IMR-90 (cell line): ENCODE data around the gene RIMBP2. TPM values are rescaled to one million over a fixed set of nuclear protein-coding genes. Genes with fewer than 3 reads are reported as not detected.

Source experiments
- ATAC-seq: fragments of 200-7000 bp; cut with Tn5 transposase; 2 replicates; pipeline ENCODE4 v1.9.1; 2020; ENCODE audit warnings: low read depth, mild to moderate bottlenecking, moderate library complexity
- BruUV-seq: library from RNA; stranded (reverse); fragments of 400-500 nt; replicated peaks from 2 replicates; lab custom pipeline; 2021; lab: Mats Ljungman, UMichigan
- CTCF ChIA-PET: fragments of 300-600 bp; formaldehyde crosslinking; extraction: SDS; loops from one replicate; lab custom pipeline; 2021; ENCODE audit warnings: antibody characterized with exemption; lab: Yijun Ruan, JAX
- POLR2A ChIA-PET: fragments of 300-600 bp; sonication (Branson Sonifier 250); formaldehyde crosslinking; loops from one replicate; lab custom pipeline; 2022; ENCODE audit warnings: antibody characterized with exemption; ENCODE audit not compliant: unreplicated experiment; lab: Charles Lee
- DNase-seq: peaks from one replicate; pipeline ENCODE4 v3.0.0; 2013
- H2AFZ ChIP-seq: replicated peaks from 2 replicates; pipeline ENCODE3; 2013; ENCODE audit warnings: low read length, mild to moderate bottlenecking; ENCODE audit not compliant: poor library complexity
- H2AK5ac ChIP-seq: 2 replicates; pipeline ENCODE4 v1.6.1; 2013; ENCODE audit warnings: low read depth, low read length, inconsistent platforms
- H2AK9ac ChIP-seq: replicated peaks from 2 replicates; pipeline ENCODE3; 2013; ENCODE audit warnings: mild to moderate bottlenecking, low read depth, low read length, moderate library complexity; ENCODE audit not compliant: poor library complexity
- H2BK120ac ChIP-seq: 2 replicates; pipeline ENCODE4 v1.6.1; 2013; ENCODE audit warnings: low read depth, low read length, inconsistent platforms
- H2BK15ac ChIP-seq: 3 replicates; pipeline ENCODE4 v1.6.1; 2013; ENCODE audit warnings: low read depth, low read length, inconsistent platforms
- H2BK20ac ChIP-seq: 2 replicates; pipeline ENCODE4 v1.6.1; 2013; ENCODE audit warnings: low read depth, mild to moderate bottlenecking, inconsistent platforms, low read length, moderate library complexity
- H2BK5ac ChIP-seq: 2 replicates; pipeline ENCODE4 v1.6.1; 2013; ENCODE audit warnings: mild to moderate bottlenecking, low read depth, low read length, inconsistent platforms; ENCODE audit not compliant: poor library complexity, severe bottlenecking
- H3K14ac ChIP-seq: replicated peaks from 2 replicates; pipeline ENCODE4 v1.6.1; 2013; ENCODE audit warnings: low read depth, low read length, inconsistent platforms
- H3K18ac ChIP-seq: 2 replicates; pipeline ENCODE4 v1.6.1; 2013; ENCODE audit warnings: low read depth, low read length, control low read depth
- H3K23ac ChIP-seq: 2 replicates; pipeline ENCODE4 v1.6.1; 2013; ENCODE audit warnings: low read depth, low read length, inconsistent platforms
- H3K27ac ChIP-seq: 2 replicates; pipeline ENCODE4 v1.5.1; 2013; ENCODE audit warnings: mild to moderate bottlenecking, control low read depth, low read length; ENCODE audit not compliant: insufficient read depth
- H3K27me3 ChIP-seq: 2 replicates; pipeline ENCODE4 v1.6.1; 2013; ENCODE audit warnings: low read length; ENCODE audit not compliant: control insufficient read depth, insufficient read depth
- H3K36me3 ChIP-seq: 2 replicates; pipeline ENCODE4 v1.6.1; 2013; ENCODE audit warnings: low read length, mixed read lengths; ENCODE audit not compliant: control insufficient read depth, insufficient read depth
- H3K4ac ChIP-seq: 2 replicates; pipeline ENCODE4 v1.6.1; 2013; ENCODE audit warnings: low read depth, low read length, inconsistent platforms
- H3K4me1 ChIP-seq: 2 replicates; pipeline ENCODE4 v1.6.1; 2013; ENCODE audit warnings: low read length, mixed read lengths; ENCODE audit not compliant: control insufficient read depth, insufficient read depth
- H3K4me2 ChIP-seq: 2 replicates; pipeline ENCODE4 v1.6.1; 2013; ENCODE audit warnings: low read depth, mild to moderate bottlenecking, control low read depth, low read length, moderate library complexity
- H3K4me3 ChIP-seq: 2 replicates; pipeline ENCODE4 v1.5.1; 2013; ENCODE audit warnings: low read depth, mild to moderate bottlenecking, control low read depth, low read length, moderate library complexity; ENCODE audit not compliant: insufficient read depth
- H3K56ac ChIP-seq: 2 replicates; pipeline ENCODE4 v1.6.1; 2013; ENCODE audit warnings: low read length, inconsistent platforms; ENCODE audit not compliant: insufficient read depth; ENCODE audit errors: extremely low read depth
- H3K79me1 ChIP-seq, 2 experiments: 2 replicates each; pipeline ENCODE4 v1.6.1; 2013; ENCODE audit warnings: low read length in 2 of 2, inconsistent platforms in 1 of 2, low read depth in 1 of 2
- H3K9ac ChIP-seq: 2 replicates; pipeline ENCODE4 v1.6.1; 2013; ENCODE audit warnings: low read depth, low read length, control low read depth
- H3K9me1 ChIP-seq: 2 replicates; pipeline ENCODE4 v1.6.1; 2013; ENCODE audit warnings: low read length, inconsistent platforms; ENCODE audit not compliant: insufficient read depth
- H3K9me3 ChIP-seq: 2 replicates; pipeline ENCODE4 v1.6.1; 2013; ENCODE audit warnings: low read length; ENCODE audit not compliant: control insufficient read depth, insufficient read depth
- H4K20me1 ChIP-seq: 2 replicates; pipeline ENCODE4 v1.6.1; 2013; ENCODE audit warnings: low read length, inconsistent platforms; ENCODE audit not compliant: insufficient read depth
- H4K5ac ChIP-seq: 2 replicates; pipeline ENCODE4 v1.6.1; 2013; ENCODE audit warnings: mild to moderate bottlenecking, low read depth, low read length, control low read depth
- H4K8ac ChIP-seq, 2 experiments: 2 replicates each; pipeline ENCODE4 v1.6.1; 2013; ENCODE audit warnings: low read depth in 2 of 2, low read length in 2 of 2, control low read depth in 1 of 2, inconsistent platforms in 1 of 2
- H4K91ac ChIP-seq: 2 replicates; pipeline ENCODE4 v1.6.1; 2013; ENCODE audit warnings: low read depth, low read length, inconsistent platforms; ENCODE audit not compliant: insufficient read depth
- BHLHE40 ChIP-seq: fragments of 150-350 bp; IDR thresholded peaks from 2 replicates; pipeline ENCODE4 v1.6.1; 2016; ENCODE audit warnings: mild to moderate bottlenecking, low read depth, low read length
- CEBPB ChIP-seq: IDR thresholded peaks from 2 replicates; pipeline ENCODE4 v1.6.1; 2012; ENCODE audit warnings: low read depth, low read length, improper control_type of control experiment
- CHD1 ChIP-seq: IDR thresholded peaks from 2 replicates; pipeline ENCODE4 v1.6.1; 2012; ENCODE audit warnings: low read depth, low read length, improper control_type of control experiment
- CTCF ChIP-seq: conservative IDR thresholded peaks from 2 replicates; pipeline ENCODE4 v1.5.1; 2012; ENCODE audit warnings: mild to moderate bottlenecking, low read depth, low read length, improper control_type of control experiment
- ELK1 ChIP-seq: fragments of 150-350 bp; IDR thresholded peaks from 2 replicates; pipeline ENCODE4 v1.6.1; 2016; ENCODE audit warnings: low read depth, mild to moderate bottlenecking, low read length, moderate library complexity, borderline replicate concordance
- FOS ChIP-seq: fragments of 150-350 bp; IDR thresholded peaks from 2 replicates; pipeline ENCODE4 v1.6.1; 2016; ENCODE audit warnings: low read depth, low read length
- MAFK ChIP-seq: IDR thresholded peaks from 2 replicates; pipeline ENCODE4 v1.6.1; 2012; ENCODE audit warnings: low read depth, low read length, improper control_type of control experiment
- MAZ ChIP-seq: IDR thresholded peaks from 2 replicates; pipeline ENCODE4 v1.6.1; 2012; ENCODE audit warnings: low read depth, mild to moderate bottlenecking, low read length, improper control_type of control experiment, moderate library complexity, borderline replicate concordance
- MXI1 ChIP-seq: IDR thresholded peaks from 2 replicates; pipeline ENCODE4 v1.6.1; 2012; ENCODE audit warnings: low read depth, mild to moderate bottlenecking, low read length, moderate library complexity, borderline replicate concordance
- NFE2L2 ChIP-seq: fragments of 150-350 bp; IDR thresholded peaks from 2 replicates; pipeline ENCODE4 v1.6.1; 2016; ENCODE audit warnings: low read depth, mild to moderate bottlenecking, low read length
- POLR2A ChIP-seq: IDR thresholded peaks from 2 replicates; pipeline ENCODE4 v1.6.1; 2012; ENCODE audit warnings: mild to moderate bottlenecking, low read depth, low read length
- RAD21 ChIP-seq: IDR thresholded peaks from 2 replicates; pipeline ENCODE4 v1.6.1; 2012; ENCODE audit warnings: low read length, improper control_type of control experiment
- RCOR1 ChIP-seq: IDR thresholded peaks from 2 replicates; pipeline ENCODE4 v1.6.1; 2012; ENCODE audit warnings: mild to moderate bottlenecking, low read length, improper control_type of control experiment; ENCODE audit not compliant: insufficient replicate concordance
- RFX5 ChIP-seq: IDR thresholded peaks from 2 replicates; pipeline ENCODE4 v1.8.0; 2012; ENCODE audit warnings: low read depth, mild to moderate bottlenecking, low read length, moderate library complexity
- SMC3 ChIP-seq: fragments of 150-350 bp; IDR thresholded peaks from 2 replicates; pipeline ENCODE4 v1.6.1; 2016; ENCODE audit warnings: low read depth, mild to moderate bottlenecking, antibody characterized with exemption, low read length, moderate library complexity
- USF2 ChIP-seq: fragments of 150-350 bp; IDR thresholded peaks from 2 replicates; pipeline ENCODE4 v1.6.1; 2017; ENCODE audit warnings: mild to moderate bottlenecking, antibody characterized with exemption, low read length, low read depth
- WGBS, 2 experiments: methylation state at CpG; one replicate each; pipeline versions ENCODE4 v1.1.5 to v1.1.7; 2013; ENCODE audit warnings: missing lambda C conversion rate in 2 of 2; ENCODE audit not compliant: insufficient read length in 1 of 2; ENCODE audit errors: extremely low coverage in 2 of 2; 5-methylcytosine and 5-hydroxymethylcytosine counted together
- dilution Hi-C: fragments of 300-500 bp; cut with HindIII; formaldehyde crosslinking; loops from one replicate; pipeline ENCODE4 v1.14.3; 2018; ENCODE audit warnings: low sequenced_read_pairs; ENCODE audit not compliant: unreplicated experiment
- in situ Hi-C: fragments of 300-500 bp; cut with MboI; formaldehyde crosslinking; loops from 3 replicates; pipeline ENCODE4 v1.14.3; 2019; ENCODE audit warnings: low sequenced_read_pairs, inconsistent platforms, mixed read lengths
- intact Hi-C: fragments of 100-400 bp; cut with micrococcal nuclease; formaldehyde crosslinking; loops from 2 replicates; pipeline ENCODE4 v1.10.0; 2022
- polyA plus RNA-seq, 3 experiments: library from polyadenylated mRNA; depleted of rRNA; stranded (reverse); fragments of >200 nt; gene quantifications; 2 replicates each; pipeline ENCODE4 v1.2.3, GENCODE V29; 2012; ENCODE audit warnings: low replicate concordance in 1 of 3
- total RNA-seq: library from RNA; depleted of rRNA; stranded (reverse); fragments of >200 nt; gene quantifications from 2 replicates; pipeline ENCODE4 v1.2.3, GENCODE V29; 2012

The RIMBP2 gene
- total and polyA plus RNA-seq, 2 of the 4 experiments (the other 2 are of a cell fraction) = not detected

- H2BK5ac ChIP-seq = no peak overlapping the region
- WGBS, 2 experiments = no CpG with 5 or more reads among the region's 1 CpG
- no peak for TF ChIP-seq MAZ
- TF ChIP-seq FOS = no peak
- TF ChIP-seq POLR2A = no peak
- no peak for TF ChIP-seq MAFK
- TF ChIP-seq CEBPB = no peak
- no peak for TF ChIP-seq MXI1
- TF ChIP-seq ELK1 = no peak
- TF ChIP-seq USF2 = no peak
- no peak for TF ChIP-seq CHD1
- no peak for TF ChIP-seq RCOR1
- TF ChIP-seq RFX5 = no peak
- no peak for TF ChIP-seq BHLHE40
- no peak for TF ChIP-seq NFE2L2
- TF ChIP-seq RAD21 = no peak
- no peak for TF ChIP-seq CTCF
- no peak for TF ChIP-seq SMC3
- H3K4me1 ChIP-seq = no peaks in the 10 kb centered on the region
- H2AK5ac ChIP-seq = no peak overlapping the region
- H4K5ac ChIP-seq = no peak overlapping the region
- H4K91ac ChIP-seq = no peak overlapping the region
- no peak overlapping the region for H3K27ac ChIP-seq
- H4K20me1 ChIP-seq = no peaks in the 10 kb centered on the region
- ChIA-PET POLR2A (no interaction called here), CTCF (no interaction called here)
- intact Hi-C loops (no loop called here), dilution Hi-C loops (no loop called here), in situ Hi-C loops (no loop called here)
- no peak overlapping the region for H3K4me3 ChIP-seq
- no peak overlapping the region for H3K9ac ChIP-seq
- no peak overlapping the region for H2BK120ac ChIP-seq
- no peaks in the 10 kb centered on the region for H3K9me1 ChIP-seq
- no peak overlapping the region for H2BK20ac ChIP-seq
- no peak for ATAC-seq
- H3K36me3 ChIP-seq = no peaks in the 10 kb centered on the region
- no peak overlapping the region for H3K23ac ChIP-seq
- H3K79me1 ChIP-seq = no peaks in the 10 kb centered on the region
- H4K8ac ChIP-seq = no peak overlapping the region
- H3K27me3 ChIP-seq = no peaks in the 10 kb centered on the region
- no peak overlapping the region for H2AFZ ChIP-seq
- no peak overlapping the region for H2BK15ac ChIP-seq
- no peak overlapping the region for H3K4ac ChIP-seq
- BruUV-seq = no TSS peak
- H3K9me3 ChIP-seq = peaks cover 17% of the 10 kb centered on the region
- no peak overlapping the region for H3K4me2 ChIP-seq
- no peak overlapping the region for H3K56ac ChIP-seq
- DNase-seq = no peak
- H3K18ac ChIP-seq = no peak overlapping the region
- H2AK9ac ChIP-seq = no peak overlapping the region
- H3K14ac ChIP-seq = no peak overlapping the region
Measured at GRCh38 chr12:130601327-130601726, 114.8 kb downstream of the RIMBP2 start.
